ENCODE measurements around the gene BMPER.

BMPER gene

GRCh38 chr7:33904681-33905388 is 504 bp upstream of the BMPER start (continued):
- TF ChIP-seq ZBTB11 (tag by site-specific recombination; conservative IDR thresholded peaks at IDR 0.05; ENCODE audit: low read depth) (no peak), OVOL3 (tag by site-specific recombination; IDR thresholded peaks at IDR 0.05) (no peak), ZSCAN30 (tag by site-specific recombination; IDR thresholded peaks at IDR 0.05) (no peak), ZBTB8A (tag by site-specific recombination; IDR thresholded peaks at IDR 0.05) (peak; percentile 92), GLIS1 (tag by site-specific recombination; IDR thresholded peaks at IDR 0.05) (peak; percentile 81), GLIS2 (tag by site-specific recombination; IDR thresholded peaks at IDR 0.05) (peak; percentile 83), ZNF10 (tag by site-specific recombination; IDR thresholded peaks at IDR 0.05) (no peak), ZXDB (tag by site-specific recombination; IDR thresholded peaks at IDR 0.05) (0 out of 2 replicates have a peak, but pooled peaks have one; percentile 55), ZIC2 (tag by site-specific recombination; IDR thresholded peaks at IDR 0.05) (peak; percentile 93), ZFP37 (tag by site-specific recombination; IDR thresholded peaks at IDR 0.05) (no peak), CTCF (tag by site-specific recombination; IDR thresholded peaks at IDR 0.05) (peak; percentile 59), KLF17 (tag by site-specific recombination; IDR thresholded peaks at IDR 0.05) (0 out of 2 replicates have a peak, but pooled peaks have one; percentile 14), REPIN1 (tag by site-specific recombination; IDR thresholded peaks at IDR 0.05; ENCODE audit: low read depth) (no peak), ZBTB20 (tag by site-specific recombination; IDR thresholded peaks at IDR 0.05) (peak; percentile 99), ZNF660 (tag by site-specific recombination; IDR thresholded peaks at IDR 0.05) (0 out of 2 replicates have a peak, but pooled peaks have one; percentile 27), ZBTB26 (tag by site-specific recombination; optimal IDR thresholded peaks at IDR 0.05) (peak; percentile 86), ZBTB48 (tag by site-specific recombination; IDR thresholded peaks at IDR 0.05) (peak; percentile 49; the same call in 1 of the 2 replicates), ZNF561 (tag by site-specific recombination; IDR thresholded peaks at IDR 0.05; ENCODE audit: borderline replicate concordance) (peak; percentile 52; the same call in 1 of the 2 replicates)
- TF ChIP-seq, protein P1, sequence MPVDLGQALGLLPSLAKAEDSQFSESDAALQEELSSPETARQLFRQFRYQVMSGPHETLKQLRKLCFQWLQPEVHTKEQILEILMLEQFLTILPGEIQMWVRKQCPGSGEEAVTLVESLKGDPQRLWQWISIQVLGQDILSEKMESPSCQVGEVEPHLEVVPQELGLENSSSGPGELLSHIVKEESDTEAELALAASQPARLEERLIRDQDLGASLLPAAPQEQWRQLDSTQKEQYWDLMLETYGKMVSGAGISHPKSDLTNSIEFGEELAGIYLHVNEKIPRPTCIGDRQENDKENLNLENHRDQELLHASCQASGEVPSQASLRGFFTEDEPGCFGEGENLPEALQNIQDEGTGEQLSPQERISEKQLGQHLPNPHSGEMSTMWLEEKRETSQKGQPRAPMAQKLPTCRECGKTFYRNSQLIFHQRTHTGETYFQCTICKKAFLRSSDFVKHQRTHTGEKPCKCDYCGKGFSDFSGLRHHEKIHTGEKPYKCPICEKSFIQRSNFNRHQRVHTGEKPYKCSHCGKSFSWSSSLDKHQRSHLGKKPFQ (tag by site-specific recombination; IDR thresholded peaks at IDR 0.05) = no peak
- TF ChIP-seq, protein P2, sequence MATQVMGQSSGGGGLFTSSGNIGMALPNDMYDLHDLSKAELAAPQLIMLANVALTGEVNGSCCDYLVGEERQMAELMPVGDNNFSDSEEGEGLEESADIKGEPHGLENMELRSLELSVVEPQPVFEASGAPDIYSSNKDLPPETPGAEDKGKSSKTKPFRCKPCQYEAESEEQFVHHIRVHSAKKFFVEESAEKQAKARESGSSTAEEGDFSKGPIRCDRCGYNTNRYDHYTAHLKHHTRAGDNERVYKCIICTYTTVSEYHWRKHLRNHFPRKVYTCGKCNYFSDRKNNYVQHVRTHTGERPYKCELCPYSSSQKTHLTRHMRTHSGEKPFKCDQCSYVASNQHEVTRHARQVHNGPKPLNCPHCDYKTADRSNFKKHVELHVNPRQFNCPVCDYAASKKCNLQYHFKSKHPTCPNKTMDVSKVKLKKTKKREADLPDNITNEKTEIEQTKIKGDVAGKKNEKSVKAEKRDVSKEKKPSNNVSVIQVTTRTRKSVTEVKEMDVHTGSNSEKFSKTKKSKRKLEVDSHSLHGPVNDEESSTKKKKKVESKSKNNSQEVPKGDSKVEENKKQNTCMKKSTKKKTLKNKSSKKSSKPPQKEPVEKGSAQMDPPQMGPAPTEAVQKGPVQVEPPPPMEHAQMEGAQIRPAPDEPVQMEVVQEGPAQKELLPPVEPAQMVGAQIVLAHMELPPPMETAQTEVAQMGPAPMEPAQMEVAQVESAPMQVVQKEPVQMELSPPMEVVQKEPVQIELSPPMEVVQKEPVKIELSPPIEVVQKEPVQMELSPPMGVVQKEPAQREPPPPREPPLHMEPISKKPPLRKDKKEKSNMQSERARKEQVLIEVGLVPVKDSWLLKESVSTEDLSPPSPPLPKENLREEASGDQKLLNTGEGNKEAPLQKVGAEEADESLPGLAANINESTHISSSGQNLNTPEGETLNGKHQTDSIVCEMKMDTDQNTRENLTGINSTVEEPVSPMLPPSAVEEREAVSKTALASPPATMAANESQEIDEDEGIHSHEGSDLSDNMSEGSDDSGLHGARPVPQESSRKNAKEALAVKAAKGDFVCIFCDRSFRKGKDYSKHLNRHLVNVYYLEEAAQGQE (tag by site-specific recombination; IDR thresholded peaks at IDR 0.05) = no peak
- TF ChIP-seq, protein P3, sequence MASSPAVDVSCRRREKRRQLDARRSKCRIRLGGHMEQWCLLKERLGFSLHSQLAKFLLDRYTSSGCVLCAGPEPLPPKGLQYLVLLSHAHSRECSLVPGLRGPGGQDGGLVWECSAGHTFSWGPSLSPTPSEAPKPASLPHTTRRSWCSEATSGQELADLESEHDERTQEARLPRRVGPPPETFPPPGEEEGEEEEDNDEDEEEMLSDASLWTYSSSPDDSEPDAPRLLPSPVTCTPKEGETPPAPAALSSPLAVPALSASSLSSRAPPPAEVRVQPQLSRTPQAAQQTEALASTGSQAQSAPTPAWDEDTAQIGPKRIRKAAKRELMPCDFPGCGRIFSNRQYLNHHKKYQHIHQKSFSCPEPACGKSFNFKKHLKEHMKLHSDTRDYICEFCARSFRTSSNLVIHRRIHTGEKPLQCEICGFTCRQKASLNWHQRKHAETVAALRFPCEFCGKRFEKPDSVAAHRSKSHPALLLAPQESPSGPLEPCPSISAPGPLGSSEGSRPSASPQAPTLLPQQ (tag by site-specific recombination; IDR thresholded peaks at IDR 0.05) = peak; percentile 13; the same call in 1 of the 2 replicates
- TF ChIP-seq, protein P4, sequence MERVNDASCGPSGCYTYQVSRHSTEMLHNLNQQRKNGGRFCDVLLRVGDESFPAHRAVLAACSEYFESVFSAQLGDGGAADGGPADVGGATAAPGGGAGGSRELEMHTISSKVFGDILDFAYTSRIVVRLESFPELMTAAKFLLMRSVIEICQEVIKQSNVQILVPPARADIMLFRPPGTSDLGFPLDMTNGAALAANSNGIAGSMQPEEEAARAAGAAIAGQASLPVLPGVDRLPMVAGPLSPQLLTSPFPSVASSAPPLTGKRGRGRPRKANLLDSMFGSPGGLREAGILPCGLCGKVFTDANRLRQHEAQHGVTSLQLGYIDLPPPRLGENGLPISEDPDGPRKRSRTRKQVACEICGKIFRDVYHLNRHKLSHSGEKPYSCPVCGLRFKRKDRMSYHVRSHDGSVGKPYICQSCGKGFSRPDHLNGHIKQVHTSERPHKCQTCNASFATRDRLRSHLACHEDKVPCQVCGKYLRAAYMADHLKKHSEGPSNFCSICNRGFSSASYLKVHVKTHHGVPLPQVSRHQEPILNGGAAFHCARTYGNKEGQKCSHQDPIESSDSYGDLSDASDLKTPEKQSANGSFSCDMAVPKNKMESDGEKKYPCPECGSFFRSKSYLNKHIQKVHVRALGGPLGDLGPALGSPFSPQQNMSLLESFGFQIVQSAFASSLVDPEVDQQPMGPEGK (tag by site-specific recombination; IDR thresholded peaks at IDR 0.05) = no peak; the same call in none of the 2 replicates
